Fibroblast of mammary gland (primary cell): ENCODE data around the gene GASK1B.

ENCODE experiments used
- DNase-seq: peaks from one replicate; pipeline ENCODE4 v3.0.0-alpha.2; 2010; ENCODE audit warnings: low read depth
- H3K4me3 ChIP-seq: 2 replicates; pipeline ENCODE4 v1.5.1; 2011; ENCODE audit warnings: low read depth, mild to moderate bottlenecking, low read length, moderate library complexity; ENCODE audit not compliant: control insufficient read depth
- TF ChIP-seq, protein P1 (sequence below): conservative IDR thresholded peaks from 2 replicates; pipeline ENCODE4 v1.5.1; 2011; ENCODE audit warnings: low read depth, low read length, inconsistent platforms; ENCODE audit not compliant: control insufficient read depth, insufficient read depth

Gene GASK1B

DNA sequence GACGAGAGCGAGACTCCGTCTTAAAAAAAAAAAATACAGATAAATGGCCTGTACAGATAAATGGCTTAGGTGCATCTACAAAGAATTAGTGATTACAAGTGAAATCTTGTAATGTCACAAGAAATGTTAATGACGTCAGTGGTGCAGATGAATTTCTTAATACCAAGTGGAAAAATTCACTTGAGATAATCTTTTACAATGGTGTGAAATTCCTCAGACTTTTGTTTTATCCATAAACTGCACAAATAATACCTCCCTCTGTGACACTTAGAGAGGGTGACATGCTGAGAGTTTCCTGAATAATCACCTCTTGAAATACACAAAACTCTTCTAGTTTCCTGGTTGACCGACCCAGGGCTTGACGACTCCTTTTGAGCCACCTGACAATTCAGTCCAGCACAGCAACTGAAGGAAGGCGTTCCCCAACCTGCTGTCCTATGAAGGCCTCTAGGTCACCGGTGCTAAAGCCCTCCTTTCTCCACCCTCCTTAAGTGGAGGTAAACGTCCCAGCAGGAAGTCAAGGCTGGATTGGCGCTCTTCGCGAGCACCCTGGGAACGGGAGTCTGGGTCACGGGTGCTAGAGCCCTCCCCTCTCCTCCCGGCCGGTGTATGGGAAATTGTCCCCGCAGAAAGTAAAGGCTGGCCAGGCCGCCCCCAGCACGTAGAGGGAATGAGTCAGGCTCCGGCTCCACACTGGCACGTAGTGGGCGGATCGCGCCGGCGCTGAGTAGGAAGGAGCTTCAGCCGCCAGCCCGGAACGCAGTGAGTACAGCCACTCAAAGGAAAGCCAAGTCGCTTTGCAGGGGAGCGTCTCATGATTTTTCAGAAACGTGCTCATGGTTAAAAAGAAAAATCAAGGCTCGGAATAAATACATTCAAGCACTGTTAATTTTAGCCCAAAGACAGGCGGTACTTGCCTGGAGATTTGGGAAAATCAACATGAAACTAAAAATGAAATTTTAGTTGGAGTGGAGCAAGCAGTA lies 37.3 kb upstream of the GASK1B start, which contains the start of gene TMEM144:
Gene TMEM144 (plus strand): TSS at position 662 of the 983 bp plus-strand sequence. CDS start 2,182 bp downstream, outside the sequence.
- TF ChIP-seq, protein P1, sequence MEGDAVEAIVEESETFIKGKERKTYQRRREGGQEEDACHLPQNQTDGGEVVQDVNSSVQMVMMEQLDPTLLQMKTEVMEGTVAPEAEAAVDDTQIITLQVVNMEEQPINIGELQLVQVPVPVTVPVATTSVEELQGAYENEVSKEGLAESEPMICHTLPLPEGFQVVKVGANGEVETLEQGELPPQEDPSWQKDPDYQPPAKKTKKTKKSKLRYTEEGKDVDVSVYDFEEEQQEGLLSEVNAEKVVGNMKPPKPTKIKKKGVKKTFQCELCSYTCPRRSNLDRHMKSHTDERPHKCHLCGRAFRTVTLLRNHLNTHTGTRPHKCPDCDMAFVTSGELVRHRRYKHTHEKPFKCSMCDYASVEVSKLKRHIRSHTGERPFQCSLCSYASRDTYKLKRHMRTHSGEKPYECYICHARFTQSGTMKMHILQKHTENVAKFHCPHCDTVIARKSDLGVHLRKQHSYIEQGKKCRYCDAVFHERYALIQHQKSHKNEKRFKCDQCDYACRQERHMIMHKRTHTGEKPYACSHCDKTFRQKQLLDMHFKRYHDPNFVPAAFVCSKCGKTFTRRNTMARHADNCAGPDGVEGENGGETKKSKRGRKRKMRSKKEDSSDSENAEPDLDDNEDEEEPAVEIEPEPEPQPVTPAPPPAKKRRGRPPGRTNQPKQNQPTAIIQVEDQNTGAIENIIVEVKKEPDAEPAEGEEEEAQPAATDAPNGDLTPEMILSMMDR = no peak
- DNase-seq = peak; percentile 88
- peak within 1 kb of the TSS; percentile 61 for H3K4me3 ChIP-seq

DNA sequence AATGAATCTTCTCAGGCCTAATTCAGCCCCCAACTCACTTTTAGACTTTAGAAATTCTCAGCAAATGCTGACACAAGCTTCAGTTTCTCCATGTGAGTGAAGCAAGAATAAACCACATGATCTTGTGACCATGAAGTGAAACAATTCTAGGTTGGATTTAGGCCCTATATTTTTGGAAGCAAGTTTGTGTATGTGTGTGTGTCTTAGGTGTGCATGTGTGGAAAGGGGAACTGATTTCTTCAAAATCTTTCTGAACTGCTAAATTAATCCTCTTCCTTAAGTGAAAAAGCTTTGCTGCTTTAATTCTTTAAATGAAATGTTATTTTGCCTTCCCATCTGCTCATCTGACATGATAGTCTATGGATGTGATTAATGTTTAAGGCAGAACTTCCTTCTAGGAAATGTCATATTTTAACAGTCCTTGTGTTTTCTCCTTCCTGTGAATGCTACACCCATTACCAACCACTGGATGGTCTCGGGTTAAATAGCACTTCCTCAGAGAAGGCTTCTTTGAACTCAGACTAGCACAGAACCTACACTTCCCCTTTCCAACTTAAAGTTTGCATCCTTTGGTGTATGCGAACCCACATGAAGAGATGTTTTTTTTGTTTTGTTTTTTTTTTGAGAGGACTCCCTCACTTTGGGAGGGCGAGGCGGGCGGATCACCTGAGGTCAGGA lies 36.3 kb upstream of the GASK1B start:
- TF ChIP-seq, protein P1 = no peak
- no peak for DNase-seq
- H3K4me3 ChIP-seq = no peak overlapping the region

DNA sequence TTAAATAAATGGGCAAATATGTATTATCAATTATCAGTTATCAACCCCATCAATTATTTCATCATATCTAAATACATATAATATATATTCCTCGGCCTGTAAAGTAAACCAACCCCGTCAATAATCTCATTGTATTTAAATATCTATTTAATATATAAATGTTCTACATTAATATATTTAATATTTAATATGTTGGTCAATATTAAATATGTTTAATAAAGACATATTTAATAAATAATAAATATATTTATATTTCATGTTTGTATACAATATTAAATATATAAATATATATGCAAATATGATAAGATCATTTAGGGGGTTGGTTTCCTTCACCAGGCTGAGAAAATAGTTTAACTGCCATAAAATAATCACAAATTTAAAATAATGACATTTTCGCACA lies 31.1 kb upstream of the GASK1B start:
- TF ChIP-seq, protein P1 = no peak
- no peak for DNase-seq

DNA sequence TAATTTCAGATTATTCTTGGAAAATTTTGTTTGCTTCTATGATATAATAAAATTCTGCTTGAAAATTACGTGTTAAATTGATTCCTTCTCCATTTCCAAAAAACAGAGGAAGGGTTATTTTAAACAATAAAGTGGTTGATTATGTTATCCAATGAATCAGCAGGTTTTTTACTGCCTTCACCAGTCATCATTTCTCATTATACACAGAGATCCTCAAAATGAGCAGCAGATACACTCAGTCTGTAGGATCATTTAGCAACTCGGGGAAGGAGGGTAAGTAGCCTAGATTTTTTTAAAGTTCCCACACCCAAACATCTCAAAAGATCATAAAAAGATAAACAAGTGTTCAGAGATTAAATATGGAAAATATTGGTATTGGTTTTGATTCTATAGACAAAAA lies 30.6 kb upstream of the GASK1B start:
- DNase-seq = no peak
- no peak overlapping the region for H3K4me3 ChIP-seq
- TF ChIP-seq, protein P1 = no peak

More for the DNA sequence above, 31.1 kb upstream of the GASK1B start:
- H3K4me3 ChIP-seq = no peak overlapping the region

DNA sequence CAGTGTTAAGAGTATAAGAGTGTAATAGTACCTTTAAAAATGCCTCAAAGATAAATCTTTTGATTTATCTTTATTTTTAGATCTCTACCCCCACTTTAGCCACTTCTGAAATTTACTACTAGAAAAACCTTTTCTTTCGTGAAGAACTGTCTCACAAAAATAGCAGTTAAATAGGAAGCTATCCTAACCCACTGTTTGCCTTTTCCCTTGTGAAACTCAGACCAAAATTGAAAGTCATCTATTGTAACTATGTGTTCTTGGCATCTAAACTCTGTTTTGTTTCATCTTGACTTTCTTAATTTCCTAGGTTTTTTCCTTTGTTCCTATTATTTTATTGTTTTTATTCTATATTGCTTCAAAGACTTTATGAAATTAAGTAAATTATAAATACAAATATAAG lies 29.7 kb upstream of the GASK1B start:
- H3K4me3 ChIP-seq = no peak overlapping the region
- DNase-seq = no peak
- TF ChIP-seq, protein P1 = no peak

DNA sequence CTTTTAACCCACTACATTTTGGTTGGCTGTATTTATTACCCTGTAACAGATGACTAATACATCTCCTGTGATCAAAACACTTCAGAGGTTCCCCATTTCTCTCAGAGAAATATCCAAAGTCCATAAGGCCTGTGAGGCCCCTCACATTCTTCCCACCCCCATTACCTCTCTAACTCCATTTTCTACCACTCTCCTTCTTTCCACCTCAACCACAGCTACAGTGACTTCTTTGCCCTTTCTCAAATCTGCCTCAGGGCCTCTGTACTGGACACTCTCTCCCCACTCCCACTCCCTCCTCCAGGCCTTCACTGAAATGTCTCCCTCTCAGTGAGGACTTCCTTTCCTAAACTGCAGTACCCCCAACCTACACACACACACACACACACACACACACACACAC lies 29.1 kb upstream of the GASK1B start:
- DNase-seq = no peak
- no peak overlapping the region for H3K4me3 ChIP-seq
- TF ChIP-seq, protein P1 = no peak
